Subcutaneous adipose tissue (tissue), 4 donors: Measurements from ENCODE around the gene CNNM2. TPM values are rescaled to one million over a fixed set of nuclear protein-coding genes. Genes with fewer than 3 reads are reported as not detected.

Experiments used
- CTCF ChIP-seq: fragments of 450-650 bp; IDR thresholded peaks from one replicate; pipeline ENCODE4 v1.5.1; 2016; ENCODE audit warnings: low read depth, mild to moderate bottlenecking, control low read depth, antibody characterized with exemption, moderate library complexity
- total RNA-seq, 4 donors: library from RNA; depleted of rRNA; stranded (reverse); fragments of >200 nt; gene quantifications; one replicate each; pipeline ENCODE4 v1.1.0, GENCODE V29; 2016

CNNM2 gene
- total RNA-seq, 4 donors from 2014 or later = 3.3 to 9.6 (median 5.1) TPM

- TF ChIP-seq CTCF = no peak
Observed at GRCh38 chr10:103086261-103086660, 168.2 kb downstream of the CNNM2 start.

- TF ChIP-seq CTCF = no peak
Observed at GRCh38 chr10:103086799-103087198, 168.7 kb downstream of the CNNM2 start.

- TF ChIP-seq CTCF = no peak
Observed at GRCh38 chr10:103089493-103089892, 171.4 kb downstream of the CNNM2 start.

- no peak for TF ChIP-seq CTCF
Observed at GRCh38 chr10:103090911-103091310, 172.8 kb downstream of the CNNM2 start.

- no peak for TF ChIP-seq CTCF
Observed at GRCh38 chr10:103095005-103095404, 176.9 kb downstream of the CNNM2 start.

GRCh38 chr10:103096130-103096529, 178.0 kb downstream of the CNNM2 start:
- no peak for TF ChIP-seq CTCF

- TF ChIP-seq CTCF = no peak
Observed at GRCh38 chr10:103098240-103098639, 180.1 kb downstream of the CNNM2 start.
